Ovary (tissue), 3 donors: ENCODE results near the gene TAS2R40.

Source experiments
- EP300 ChIP-seq: sonication (generic); formaldehyde crosslinking; IDR thresholded peaks from one replicate; pipeline ENCODE4 v1.6.1; 2017; ENCODE audit warnings: antibody characterized with exemption
- POLR2A ChIP-seq: fragments of 450-650 bp; IDR thresholded peaks from one replicate; pipeline ENCODE4 v1.6.1; 2017; ENCODE audit warnings: antibody characterized with exemption, mild to moderate bottlenecking, moderate library complexity
- TF ChIP-seq, protein P1 (sequence below), 3 donors: fragments of 450-650 bp in 2 of 3; fragments of 200-600 bp in 1 of 3; IDR thresholded peaks; one replicate each; pipeline versions ENCODE4 v1.5.1 to v1.8.0; 2016 to 2022; ENCODE audit warnings: antibody characterized with exemption in 3 of 3, mild to moderate bottlenecking in 1 of 3
- donor health status: DM: no; HTN: no; CAD: no.

DNA sequence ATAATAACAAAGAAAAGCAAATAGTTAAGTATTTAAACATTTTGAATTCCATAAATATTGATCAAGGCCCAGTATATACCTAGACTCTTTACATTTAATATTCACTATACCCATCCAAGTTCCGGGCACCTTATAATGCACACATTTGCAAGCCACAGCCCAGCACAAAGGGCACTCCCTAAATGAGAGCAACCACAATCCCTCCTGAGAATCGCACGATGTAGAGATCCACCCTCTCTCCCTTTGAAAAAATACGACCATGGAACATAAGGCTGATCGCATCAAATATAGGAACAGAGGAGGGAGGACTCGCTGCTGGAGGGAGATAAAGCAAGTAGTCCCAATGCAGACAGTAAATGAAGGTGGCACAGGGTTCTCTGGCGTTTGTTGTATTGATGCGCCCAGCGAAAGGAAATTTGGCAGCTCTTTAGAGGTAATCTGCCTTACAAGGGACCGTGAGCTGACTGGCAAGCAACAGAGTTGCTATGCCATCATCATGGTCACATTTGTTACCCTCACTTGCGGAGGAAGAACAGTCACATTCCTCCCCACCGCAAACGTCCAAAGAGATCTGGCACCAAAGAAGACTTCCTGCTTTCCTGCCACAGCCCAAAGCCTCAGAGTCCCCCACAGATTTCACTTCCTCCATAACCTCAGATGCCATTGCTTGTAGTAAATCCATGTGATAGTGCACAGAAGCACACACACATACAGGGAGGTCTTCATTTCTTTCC, 16.1 kb upstream of the TAS2R40 start:
- TF ChIP-seq, protein P1, sequence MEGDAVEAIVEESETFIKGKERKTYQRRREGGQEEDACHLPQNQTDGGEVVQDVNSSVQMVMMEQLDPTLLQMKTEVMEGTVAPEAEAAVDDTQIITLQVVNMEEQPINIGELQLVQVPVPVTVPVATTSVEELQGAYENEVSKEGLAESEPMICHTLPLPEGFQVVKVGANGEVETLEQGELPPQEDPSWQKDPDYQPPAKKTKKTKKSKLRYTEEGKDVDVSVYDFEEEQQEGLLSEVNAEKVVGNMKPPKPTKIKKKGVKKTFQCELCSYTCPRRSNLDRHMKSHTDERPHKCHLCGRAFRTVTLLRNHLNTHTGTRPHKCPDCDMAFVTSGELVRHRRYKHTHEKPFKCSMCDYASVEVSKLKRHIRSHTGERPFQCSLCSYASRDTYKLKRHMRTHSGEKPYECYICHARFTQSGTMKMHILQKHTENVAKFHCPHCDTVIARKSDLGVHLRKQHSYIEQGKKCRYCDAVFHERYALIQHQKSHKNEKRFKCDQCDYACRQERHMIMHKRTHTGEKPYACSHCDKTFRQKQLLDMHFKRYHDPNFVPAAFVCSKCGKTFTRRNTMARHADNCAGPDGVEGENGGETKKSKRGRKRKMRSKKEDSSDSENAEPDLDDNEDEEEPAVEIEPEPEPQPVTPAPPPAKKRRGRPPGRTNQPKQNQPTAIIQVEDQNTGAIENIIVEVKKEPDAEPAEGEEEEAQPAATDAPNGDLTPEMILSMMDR (IDR thresholded peaks at IDR 0.05) = no peak
- TF ChIP-seq EP300 (no peak), POLR2A (no peak)
